Measurements from ENCODE around the gene SFXN1. TPM values are rescaled to one million over a fixed set of nuclear protein-coding genes. Genes with fewer than 3 reads are reported as not detected.

The SFXN1 gene
- total and polyA plus RNA-seq, 2 donors (not counting 3 experiments of a cell fraction or from before 2014, with no cell fraction given), result 61.7 to 69.3 TPM

GRCh38 chr5:175558801-175559480, 80.6 kb downstream of the SFXN1 start:
- Histone ChIP-seq H3K27me3 (ENCODE audit: control insufficient read depth in 2 of 2, insufficient read depth in 2 of 2, low read length in 2 of 2) (no peaks in the 10 kb centered on the region), H3K4me2 (ENCODE audit: insufficient read depth, low read length) (no peak overlapping the region), H3K9me3 (replicated peaks; ENCODE audit: control insufficient read depth, insufficient read depth, low read length) (no peaks in the 10 kb centered on the region), H3K27ac (ENCODE audit: insufficient read depth, low read depth, low read length) (no peak overlapping the region), H3K9ac (replicated peaks; ENCODE audit: extremely low read depth, insufficient read depth, low read length) (no peak overlapping the region), H4K20me1 (replicated peaks; ENCODE audit: control insufficient read depth, extremely low read depth, insufficient read depth, low read length) (no peaks in the 10 kb centered on the region), H3K79me2 (ENCODE audit: control insufficient read depth, insufficient read depth, low read length) (no peaks in the 10 kb centered on the region), H3K4me1 (ENCODE audit: control insufficient read depth, extremely low read depth, insufficient read depth, low read length) (no peaks in the 10 kb centered on the region), H3K9me1 (replicated peaks; ENCODE audit: control insufficient read depth, extremely low read depth, insufficient read depth, low read length) (no peaks in the 10 kb centered on the region), H3K4me3 (replicated peaks in 1 of 3; ENCODE audit: insufficient read depth in 1 of 3, low read depth in 1 of 3, low read length in 3 of 3) (no peak overlapping the region), H2AFZ (ENCODE audit: low read depth, low read length) (no peak overlapping the region), H3K36me3 (ENCODE audit: control insufficient read depth in 2 of 2, extremely low read depth in 1 of 2, insufficient read depth in 2 of 2, low read length in 2 of 2) (no peaks in the 10 kb centered on the region)
- no peak for DNase-seq (ENCODE audit: low read depth, low spot score)
- intact Hi-C loops (cut with micrococcal nuclease) (no loop called here), dilution Hi-C loops (cut with MboI; ENCODE audit: extremely low pct_ligation_motif_present, low sequenced_read_pairs) (no loop called here)
- no TSS peak for BruUV-seq (replicated peaks)
- ChIA-PET POLR2A (no interaction called here), CTCF (no interaction called here)
- no peak for FAIRE-seq
- TF ChIP-seq, protein P1, sequence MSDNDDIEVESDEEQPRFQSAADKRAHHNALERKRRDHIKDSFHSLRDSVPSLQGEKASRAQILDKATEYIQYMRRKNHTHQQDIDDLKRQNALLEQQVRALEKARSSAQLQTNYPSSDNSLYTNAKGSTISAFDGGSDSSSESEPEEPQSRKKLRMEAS (IDR thresholded peaks at IDR 0.05; ENCODE audit: insufficient read depth, insufficient read length), result no peak
- no peak for TF ChIP-seq FOS (IDR thresholded peaks at IDR 0.05; ENCODE audit: borderline replicate concordance, insufficient read depth, low read length)
- TF ChIP-seq, protein P2, sequence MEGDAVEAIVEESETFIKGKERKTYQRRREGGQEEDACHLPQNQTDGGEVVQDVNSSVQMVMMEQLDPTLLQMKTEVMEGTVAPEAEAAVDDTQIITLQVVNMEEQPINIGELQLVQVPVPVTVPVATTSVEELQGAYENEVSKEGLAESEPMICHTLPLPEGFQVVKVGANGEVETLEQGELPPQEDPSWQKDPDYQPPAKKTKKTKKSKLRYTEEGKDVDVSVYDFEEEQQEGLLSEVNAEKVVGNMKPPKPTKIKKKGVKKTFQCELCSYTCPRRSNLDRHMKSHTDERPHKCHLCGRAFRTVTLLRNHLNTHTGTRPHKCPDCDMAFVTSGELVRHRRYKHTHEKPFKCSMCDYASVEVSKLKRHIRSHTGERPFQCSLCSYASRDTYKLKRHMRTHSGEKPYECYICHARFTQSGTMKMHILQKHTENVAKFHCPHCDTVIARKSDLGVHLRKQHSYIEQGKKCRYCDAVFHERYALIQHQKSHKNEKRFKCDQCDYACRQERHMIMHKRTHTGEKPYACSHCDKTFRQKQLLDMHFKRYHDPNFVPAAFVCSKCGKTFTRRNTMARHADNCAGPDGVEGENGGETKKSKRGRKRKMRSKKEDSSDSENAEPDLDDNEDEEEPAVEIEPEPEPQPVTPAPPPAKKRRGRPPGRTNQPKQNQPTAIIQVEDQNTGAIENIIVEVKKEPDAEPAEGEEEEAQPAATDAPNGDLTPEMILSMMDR (IDR thresholded peaks at IDR 0.05; ENCODE audit: extremely low read depth in 1 of 2, insufficient read depth in 1 of 2, low read depth in 1 of 2, low read length in 2 of 2), result no peak
- no peak for TF ChIP-seq GATA2 (IDR thresholded peaks at IDR 0.05; ENCODE audit: insufficient read depth, insufficient read length, low read depth, low read length)
- no peak for TF ChIP-seq JUN (IDR thresholded peaks at IDR 0.05; ENCODE audit: borderline replicate concordance, insufficient read depth, insufficient read length, low read depth)
- no peak for TF ChIP-seq POLR2A (IDR thresholded peaks at IDR 0.05; ENCODE audit: low read depth, low read length)
